ENCODE measurements around the gene PTH1R.

Gene PTH1R

DNA sequence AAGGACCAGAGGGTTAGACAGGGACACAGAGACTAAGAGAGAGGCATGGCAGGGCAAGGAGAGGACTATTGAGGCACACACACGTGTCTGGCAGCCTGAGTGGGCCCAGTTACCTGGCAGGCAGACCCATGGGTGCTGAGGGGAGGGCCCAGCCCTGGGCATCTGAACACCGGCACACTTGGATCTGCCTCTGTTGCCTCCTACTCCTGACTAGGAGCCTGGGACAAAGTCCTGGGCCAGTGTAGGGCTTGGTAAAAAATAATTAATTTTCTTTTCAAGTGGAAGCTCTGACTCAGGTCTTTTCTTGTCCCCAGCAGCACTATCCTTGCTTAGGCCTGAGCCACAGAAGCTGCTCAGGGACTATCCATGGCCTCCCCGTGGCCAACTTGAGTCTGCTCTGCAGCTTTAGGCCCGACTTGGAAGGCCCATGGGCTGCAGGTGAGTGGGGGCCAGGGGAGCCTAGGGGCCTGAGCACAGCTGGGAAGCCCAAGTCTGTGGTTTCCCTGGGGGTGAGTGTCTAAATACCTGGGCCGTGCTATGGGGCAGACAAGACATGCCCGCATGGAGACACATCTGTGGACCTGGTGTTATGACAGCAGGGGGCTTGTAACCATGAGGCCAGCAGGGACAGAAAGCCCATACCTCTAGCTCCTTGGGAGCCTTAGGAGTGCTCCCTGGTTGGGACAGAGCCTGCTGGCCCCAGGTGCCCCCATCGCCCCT is at the start of gene PTH1R:
PTH1R (plus strand) TSS at position 316 of the 720 bp plus-strand sequence. CDS start 5,839 bp downstream, outside the sequence.
- no peak for DNase-seq

DNA sequence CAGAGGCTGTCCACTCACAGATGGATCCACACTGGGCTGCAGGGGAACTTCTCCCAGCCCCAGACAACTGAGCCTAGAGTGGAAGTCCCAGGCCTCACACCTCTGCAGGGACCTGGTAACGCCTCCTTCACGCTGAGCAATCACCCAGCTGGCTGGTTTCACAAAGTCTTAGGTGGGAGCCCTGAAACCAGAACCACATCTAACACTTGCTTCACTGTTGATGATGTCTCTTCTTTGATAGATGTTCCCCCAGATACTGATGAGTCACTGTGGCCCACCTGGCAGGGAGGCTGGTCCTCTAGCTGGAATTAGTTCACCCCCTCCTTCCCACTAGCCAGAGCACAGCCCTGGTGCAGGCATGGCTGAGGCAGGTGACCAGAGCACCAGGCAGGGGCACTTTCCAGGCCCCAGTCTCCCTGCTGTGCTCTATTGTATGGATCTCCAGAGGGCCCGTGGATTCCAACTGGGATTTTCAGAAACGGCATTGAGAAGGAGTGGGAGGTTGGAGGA is 47.8 kb upstream of the PTH1R start:
- DNase-seq = peak; percentile 14

DNA sequence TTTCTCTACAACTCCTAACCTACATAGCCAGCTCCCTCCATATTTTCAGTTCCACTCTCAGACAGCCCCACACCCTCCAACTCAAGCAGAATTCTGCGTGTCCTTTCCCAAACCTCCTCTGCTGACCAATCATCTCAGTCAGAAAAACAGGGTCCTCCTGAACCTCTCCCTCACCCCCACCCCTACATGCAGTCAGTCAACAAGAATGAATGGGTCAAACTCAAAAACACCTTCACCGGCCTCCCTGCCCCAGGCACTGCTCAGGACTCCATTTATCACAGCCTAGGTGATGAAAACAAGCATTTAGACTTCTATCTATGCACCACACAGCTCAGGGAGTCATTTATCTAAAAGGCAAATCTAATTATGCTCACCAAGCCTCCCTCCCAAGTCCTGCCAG is 46.7 kb upstream of the PTH1R start:
- DNase-seq = no peak

DNA sequence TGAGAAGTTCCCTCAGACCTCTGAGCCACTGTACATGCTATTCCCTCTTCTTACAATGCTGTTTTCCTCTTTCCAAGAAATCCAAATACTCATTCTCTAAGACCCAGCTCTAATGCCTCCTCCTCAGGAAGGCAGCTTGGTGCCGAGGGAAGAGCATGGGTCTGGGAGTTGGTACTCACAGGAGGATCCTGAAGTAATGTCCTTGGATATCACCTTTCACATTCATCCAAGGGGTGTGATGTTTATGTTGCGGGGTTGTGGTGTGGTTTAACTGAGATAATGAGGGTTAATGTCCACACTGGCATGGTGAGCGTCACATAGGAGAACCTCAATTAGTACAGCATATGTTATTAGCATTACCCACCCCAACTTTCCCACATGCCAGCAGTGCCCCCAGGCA is 46.2 kb upstream of the PTH1R start:
- no peak for DNase-seq

DNA sequence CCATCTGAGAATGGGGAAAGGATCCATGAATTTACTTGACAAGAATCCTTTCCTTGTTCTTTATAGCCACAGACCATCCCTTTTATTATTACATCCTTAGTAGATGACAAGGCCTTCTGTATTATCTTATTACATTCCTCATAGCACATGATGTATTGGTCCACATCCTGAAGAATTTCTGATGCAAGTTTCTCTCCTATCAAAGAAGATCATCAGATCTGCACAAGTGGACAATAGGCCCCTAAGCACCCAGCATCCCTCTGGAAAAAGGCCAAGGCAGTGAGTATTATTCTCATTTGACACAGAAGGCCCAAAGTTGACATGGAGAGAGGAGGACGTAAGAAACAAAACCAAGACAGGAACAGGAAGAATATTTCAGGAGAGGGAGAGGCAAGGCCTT is 45.7 kb upstream of the PTH1R start:
- no peak for DNase-seq

DNA sequence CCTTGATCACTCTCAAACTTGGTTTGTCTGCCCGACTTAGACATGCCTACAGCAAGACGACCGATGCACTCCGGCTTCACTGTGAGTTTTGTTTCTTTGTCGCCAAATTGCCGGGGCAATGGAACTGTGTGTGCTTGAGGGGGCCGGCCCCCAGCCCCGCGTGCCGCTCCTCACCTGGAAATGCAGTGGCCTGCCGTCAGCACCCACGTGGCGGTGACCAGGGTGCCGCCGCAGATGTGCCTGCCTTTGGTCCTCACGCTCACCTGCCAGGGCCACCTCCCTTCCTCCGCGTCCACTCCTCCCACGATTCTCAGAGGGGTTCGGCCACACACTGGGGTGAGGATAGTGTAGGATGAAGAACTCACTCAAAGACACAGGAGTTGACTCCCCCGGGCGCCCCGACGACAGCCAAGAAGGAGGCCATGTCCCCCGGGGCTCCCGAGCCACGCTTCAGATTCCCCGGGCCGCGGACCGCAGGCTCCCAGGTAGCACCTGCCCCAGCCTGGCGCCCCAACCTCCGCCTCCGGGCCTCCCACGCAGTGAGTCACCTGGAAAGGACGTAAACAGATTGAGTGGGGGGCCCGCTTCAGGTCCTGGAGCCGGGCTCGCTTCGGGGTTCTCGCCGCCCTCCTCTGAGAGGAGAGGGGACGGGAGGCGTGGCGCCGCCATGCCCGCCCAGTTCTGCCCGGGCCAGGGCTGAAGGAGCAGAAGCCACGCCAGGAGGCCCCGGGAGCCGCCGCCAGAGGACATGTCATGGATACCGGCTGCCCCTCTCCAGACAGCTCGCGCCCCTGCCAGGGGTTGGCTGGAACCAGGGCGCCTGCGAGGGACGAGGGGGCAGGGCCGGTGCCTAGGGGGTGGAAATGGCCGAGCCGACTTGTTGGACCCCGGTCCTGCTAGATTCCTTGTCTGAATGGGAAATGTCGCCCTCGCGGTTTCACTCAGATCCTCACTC is 43.9 kb upstream of the PTH1R start:
- no peak for DNase-seq

DNA sequence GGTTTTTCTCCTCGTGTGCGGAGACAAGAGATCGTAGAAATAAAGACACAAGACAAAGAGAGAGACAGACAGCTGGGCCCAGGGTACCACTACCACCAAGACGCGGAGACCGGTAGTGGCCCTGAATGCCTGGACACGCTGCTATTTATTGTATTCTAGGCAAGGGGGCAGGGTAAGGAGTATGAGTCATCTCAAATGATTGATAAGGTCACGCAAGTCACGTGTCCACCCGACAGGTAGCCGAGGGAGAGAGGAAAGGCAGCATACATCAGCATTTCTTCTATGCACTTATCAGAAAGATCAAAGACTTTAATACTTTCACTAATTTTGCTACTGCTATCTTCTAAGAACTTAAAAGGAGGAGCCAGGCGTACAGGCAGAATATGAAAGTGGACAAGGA is 42.5 kb upstream of the PTH1R start:
- no peak for DNase-seq

DNA sequence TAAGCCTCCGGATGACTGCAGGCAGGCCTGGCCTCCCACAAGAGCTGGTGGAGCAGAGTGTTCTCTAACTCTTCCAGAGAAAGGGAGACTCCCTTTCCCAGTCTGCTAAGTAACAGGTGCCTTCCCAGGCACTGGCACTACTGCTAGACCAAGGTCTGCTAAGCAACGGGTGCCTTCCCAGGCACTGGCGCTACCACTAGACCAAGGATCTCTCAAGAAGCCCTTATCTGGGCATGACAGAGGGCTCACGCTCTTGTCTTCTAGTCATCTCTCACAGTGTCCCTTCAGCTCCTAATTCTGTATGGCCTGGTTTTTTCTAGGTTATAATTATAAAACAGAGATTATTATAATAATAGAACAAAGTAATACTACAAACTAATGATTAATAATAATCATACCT is 42.0 kb upstream of the PTH1R start:
- DNase-seq = no peak

DNA sequence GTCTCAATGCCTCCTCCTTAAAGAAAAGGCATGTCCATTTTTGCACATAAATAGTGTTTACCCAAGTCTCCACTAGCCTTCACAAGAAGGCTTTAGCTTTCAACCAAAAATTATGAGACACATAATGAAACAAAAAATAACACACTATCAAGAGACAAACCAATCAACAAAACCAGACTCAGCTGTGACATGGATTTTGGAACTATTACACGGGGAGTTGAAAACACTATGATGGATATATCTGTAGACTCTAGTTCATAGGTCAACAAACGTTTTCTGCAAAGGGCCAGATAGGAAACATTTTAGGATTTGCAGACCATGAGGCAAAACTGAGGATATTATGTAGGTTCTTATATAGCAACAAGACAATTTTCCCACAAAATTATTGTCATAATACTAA is 39.2 kb upstream of the PTH1R start:
- no peak for DNase-seq

DNA sequence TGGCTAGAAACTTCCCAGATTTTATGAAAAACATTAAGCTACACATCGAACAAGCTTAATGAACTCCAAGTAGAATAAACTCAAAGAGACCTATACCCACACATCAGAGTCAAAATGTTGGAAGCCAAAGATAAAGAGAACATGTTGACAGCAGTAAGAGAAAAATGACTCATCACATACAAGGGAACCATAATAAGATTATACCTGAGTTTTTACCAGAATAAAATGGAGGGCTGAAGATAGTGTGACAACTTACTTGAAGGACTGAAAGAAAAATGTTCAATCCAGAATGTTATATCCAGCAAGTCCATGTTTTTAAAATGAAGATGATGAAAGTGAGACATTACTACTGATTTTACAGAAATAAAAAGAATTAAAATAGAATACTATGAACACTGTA is 37.0 kb upstream of the PTH1R start:
- no peak for DNase-seq

DNA sequence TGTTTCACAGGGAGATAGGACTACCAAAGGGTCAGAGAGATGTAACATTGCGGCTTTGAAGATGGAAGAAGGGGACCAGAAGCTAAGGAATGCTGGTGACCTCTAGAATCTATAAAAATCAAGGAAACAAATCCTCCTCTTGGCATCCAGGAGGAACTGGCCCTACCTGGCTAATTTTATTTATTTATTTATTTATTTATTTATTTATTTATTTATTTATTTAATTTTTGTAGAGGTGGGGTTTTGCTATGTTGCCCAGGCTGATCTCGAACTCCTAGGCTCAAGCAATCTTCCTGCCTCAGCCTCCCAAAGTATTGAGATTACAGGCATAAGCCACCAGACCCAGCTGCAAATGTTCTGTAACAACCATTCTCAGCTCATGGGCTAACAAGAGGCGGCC is 34.0 kb upstream of the PTH1R start:
- DNase-seq = no peak

DNA sequence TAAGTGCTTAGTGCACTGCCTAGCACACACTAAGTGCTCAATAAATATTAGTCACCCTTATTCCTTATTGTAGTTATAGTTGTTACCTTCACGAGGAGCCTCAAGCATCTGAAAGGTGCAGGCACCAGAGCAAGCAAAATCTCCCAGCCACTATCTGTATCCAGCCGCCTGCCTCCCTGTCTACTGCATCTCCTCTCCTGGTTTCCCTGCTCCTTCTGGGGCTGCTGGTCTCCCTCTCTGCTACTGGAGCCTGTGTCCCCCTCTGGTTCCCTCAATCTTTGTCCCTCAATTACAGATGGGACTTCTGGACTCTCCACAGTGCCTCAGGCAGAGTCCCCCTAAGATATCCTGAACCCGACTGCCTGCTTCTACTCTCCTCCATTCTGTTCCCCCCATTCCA is 33.1 kb upstream of the PTH1R start:
- no peak for DNase-seq

DNA sequence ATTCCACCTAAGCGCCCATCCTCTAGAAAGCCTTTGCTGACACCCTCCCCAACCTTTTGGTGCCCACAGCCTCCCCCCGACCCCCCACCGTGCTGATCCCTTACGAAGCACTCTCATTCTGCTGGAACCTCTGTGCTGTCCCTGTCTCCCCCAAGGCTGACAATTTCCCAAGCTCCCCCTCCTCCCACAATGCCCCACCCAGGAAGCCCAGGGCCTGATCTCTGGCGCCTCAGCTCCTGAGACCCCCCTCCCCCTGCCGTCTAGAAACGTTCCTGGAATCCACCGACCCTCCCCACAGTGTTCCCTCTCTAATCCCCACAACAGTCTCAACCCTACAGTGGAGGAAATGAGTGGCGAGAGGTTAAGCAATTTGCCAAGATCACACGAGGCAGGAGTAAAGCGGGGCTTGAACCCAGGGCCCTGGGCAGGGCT is 32.6 kb upstream of the PTH1R start:
- no peak for DNase-seq

DNA sequence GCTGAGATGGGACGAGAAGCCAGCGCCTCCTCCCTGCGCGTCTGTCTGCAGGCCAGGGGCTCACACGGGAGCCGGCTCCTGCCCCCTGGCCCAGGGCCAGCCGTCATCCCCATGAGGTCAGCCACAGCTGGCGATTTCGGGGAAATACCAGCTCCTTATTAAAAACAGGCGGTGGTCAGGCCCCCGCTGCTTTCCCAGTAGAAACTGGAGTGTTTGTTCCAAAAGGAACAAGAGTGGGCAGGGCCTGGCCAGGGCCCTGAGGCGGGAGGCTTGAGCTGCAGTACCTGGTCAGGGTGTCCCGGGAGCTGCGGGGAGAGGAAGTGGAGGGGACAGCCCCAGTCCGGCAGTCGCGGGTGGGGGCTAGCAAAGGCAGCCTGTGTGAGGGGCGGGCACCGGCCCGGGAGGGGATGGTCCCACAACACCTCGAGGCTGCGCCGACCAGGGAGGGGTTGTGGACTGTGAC is 32.1 kb upstream of the PTH1R start:
- no peak for DNase-seq

DNA sequence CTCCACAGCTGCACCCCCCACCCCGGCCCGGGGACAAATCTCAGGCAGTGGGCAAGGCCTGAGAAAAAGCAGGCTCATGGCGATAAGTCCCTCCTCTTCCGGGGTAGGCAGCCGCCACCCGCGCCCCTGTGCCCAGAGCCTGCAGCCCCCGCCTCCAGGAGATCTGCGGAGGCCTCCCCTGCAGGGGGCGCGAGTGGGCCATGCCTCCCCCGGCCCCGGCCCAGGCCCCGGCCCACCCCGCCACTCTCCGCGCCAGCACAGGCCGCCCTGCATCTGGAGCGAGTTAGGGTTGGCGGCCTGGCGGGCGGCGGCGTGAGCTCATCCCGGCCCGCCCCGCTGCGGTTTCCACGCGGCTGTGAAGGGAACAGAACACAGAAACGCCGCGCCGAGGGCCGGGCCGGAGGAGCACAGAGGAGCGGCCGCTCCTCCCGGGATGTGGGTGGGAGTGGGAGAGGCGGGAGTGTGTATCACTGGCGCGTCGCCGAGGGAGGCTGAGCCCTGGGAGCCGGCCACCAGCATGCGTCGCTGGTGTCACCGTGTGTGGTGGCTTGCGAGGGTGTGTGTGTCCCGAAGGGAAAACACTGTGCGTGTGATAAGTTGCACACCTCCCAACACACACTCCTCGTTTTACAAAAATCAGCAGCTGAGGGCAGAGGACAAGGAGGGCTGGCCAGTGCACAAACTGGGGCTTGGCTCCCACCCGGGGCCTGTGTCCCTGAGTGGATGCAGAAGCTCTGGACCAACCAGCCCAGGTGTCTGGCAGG is 31.5 kb upstream of the PTH1R start:
- DNase-seq = peak; percentile 73

DNA sequence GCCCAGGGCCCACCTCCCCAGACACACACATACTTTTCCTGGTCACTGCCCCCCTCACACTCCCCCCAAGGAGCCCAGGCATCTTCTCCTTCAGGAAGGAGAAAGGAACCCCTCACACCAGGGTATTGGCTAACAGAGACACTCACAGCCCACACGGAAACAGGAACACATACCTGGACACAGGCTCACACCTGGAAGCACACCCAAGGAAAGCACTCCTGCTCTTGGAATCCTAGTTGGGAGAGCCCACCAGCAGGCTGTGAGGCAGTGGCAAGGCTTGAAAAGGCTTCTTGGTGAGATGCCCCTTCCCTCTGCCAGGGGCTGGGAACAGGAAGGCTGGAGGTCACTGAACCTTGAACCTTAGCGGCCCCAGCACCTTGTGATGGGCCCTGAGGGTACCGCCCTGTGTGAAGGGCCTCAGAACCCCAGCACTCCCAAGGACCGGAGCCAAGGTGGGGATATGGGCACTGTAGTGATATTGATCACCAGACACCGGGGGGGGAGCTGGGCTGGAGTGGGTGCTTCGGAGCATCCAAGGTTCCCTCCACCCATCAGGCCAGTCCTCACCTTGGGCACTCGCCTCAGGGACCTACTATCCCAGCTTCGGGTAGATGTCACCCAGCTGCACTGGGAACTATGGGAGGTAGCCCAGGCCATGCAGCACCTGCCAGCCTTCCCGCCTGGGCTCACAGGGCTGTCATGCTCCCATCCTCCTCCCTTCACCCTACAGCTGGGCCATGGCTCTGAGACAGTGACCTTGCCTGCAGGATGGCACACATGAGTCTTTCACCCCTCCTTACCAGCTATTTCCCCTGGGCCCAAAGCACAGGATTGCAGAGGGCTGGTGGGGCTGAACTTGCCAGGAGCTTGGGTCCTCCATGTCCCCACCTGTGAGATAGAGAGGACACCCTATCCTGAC is 30.6 kb upstream of the PTH1R start:
- DNase-seq = no peak

DNA sequence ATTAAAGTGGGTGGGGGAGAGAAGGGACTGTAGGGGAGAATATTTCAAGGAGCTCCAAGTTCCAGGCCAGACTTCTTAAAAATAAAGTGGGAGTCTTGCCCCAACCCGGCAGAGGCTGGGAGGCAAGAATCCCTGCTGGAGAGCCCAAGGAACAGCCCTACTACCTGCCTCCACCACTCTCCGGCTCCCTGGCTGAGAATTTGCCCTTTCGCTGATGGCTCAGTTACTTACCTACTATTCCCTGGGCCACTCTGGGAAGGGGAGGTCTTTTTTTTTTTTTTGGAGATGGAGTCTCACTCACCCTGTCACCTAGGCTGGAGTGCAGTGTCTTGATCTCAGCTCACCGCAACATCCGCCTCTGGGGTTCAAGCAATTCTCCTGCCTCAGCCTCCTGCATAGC is 29.8 kb upstream of the PTH1R start:
- no peak for DNase-seq

DNA sequence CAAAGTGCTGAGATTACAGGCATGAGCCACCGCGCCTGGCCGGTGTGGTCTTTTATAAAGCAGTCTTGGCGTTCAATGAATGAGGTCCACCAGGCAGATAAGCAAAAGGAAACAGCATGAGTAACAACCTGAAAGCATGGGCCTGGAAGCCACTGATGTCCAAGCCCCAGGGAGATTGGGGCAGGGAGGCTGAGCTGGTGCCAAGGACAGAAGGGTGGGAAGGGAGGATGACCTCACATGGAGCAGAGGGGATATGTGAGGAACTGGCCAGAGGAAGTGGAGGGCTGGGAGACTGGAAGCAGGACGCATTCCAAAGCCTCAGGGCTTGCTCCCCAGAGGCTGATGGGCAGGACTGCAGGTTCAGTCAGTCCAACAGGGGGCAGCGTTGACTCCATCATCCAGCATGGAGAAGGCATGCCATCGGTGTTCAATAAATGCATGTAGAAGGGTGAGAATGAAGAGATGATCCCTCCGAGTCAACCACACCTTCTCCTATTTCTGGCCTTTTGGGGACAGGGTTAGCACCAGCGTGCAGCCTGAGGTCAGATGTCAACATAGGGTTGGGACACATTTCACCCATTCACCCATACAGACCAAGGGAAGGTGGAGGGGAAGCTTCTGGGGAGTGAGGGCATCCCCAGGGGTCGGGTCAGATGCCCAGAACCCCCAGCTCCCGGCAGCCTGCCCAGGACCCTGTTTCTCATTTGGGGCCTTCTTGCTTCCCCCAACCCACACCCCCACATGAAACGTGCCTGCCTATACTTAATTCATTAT is 29.1 kb upstream of the PTH1R start:
- peak; percentile 15 for DNase-seq

DNA sequence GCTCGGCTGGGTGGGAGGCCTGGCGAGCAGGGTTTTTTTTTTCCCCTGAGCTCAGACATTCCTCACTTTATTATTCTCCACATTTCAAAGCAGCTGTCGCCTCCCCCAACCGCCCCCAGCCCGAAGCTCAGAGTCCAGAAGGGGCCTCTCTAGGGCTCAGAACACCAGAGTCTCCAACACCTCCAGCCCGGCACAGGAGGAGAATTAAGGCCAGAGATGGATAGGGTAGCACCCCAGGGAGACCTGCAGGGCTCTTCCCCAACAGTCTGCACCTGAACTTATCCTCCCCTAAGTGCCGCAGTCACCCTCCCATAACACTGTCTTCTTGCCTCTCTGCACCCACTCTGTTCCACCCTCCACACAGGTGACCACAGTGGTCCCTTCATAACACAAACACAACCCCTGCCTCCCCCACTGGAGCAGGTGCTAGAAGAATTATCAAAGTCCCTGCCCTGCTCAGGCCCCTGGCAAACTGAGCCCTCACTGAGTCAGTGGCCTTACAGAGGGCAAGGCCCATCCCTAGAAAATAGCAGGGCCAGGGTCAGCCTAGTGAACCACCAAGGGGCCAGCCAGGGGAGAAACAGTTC is 28.4 kb upstream of the PTH1R start:
- no peak for DNase-seq

DNA sequence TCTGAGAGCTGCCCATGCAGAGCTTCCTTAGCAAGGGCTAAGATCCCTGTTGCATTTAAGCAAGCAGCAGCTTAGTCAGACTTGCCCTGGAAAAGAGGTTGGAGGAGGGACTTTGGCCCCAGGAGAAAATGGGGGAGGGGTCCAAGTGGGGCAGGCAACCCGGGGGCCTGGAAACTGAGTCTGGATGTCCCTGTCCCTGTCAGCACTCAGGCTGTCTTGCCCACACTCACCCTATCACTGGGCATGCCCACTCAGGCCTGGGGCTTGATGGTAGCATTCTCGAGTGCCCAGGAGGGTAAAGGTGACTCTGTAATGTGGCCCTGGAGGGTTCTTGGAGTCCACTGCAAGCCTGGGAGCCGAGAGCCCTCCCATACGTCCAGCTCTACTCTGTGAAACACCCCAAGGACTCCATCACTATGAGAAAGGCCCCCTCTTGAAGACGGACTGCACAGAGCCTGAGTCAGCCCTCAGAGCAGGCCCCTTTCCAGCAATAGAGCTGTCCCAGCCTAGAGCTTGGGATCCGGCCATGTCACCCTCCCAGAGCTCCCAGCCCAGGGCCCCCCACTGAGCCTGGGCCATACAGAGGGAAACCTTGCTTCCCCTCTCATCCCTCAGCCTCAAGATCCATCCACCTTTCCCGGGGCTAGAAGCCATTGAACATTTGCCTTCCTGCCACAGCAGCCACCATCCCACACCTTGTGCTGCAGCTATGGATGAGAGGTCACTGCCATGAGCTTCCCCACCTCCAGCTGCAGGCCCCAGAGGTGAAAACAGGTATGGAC is 27.6 kb upstream of the PTH1R start:
- DNase-seq = no peak

Data from stimulated activated naive CD4-positive, alpha-beta T cell treated with Interleukin-2 at 50 U/mL for 16 hours (primary cell).